Naive thymus-derived CD4-positive, alpha-beta T cell (primary cell): ENCODE measurements around the gene RHBDD1. TPM values are rescaled to one million over a fixed set of nuclear protein-coding genes. Genes with fewer than 3 reads are reported as not detected.

ENCODE experiments used
- ATAC-seq: fragments of 150-1000 bp; cut with Tn5 transposase; 2 replicates; pipeline ENCODE4 v1.10.0; 2021; ENCODE audit warnings: mild to moderate bottlenecking, moderate library complexity
- CTCF ChIA-PET: fragments of 350-600 bp; sonication (Branson Sonifier 250); formaldehyde crosslinking; loops from one replicate; lab custom pipeline; 2021; ENCODE audit warnings: antibody characterized with exemption; lab: Charles Lee
- POLR2A ChIA-PET: fragments of 350-600 bp; sonication (Branson Sonifier 250); formaldehyde crosslinking; loops from one replicate; lab custom pipeline; 2021; ENCODE audit warnings: antibody characterized with exemption, inconsistent platforms; lab: Charles Lee
- DNase-seq, 9 donors: peaks; one replicate each; pipeline versions ENCODE4 v3.0.0 to v3.0.0-alpha.2; 2020 to 2022; ENCODE audit warnings: mixed read lengths in 1 of 9
- H3K27ac ChIP-seq: one replicate; pipeline ENCODE4 v1.7.0; 2013; ENCODE audit warnings: mild to moderate bottlenecking, low read depth, low read length, moderate library complexity
- H3K27me3 ChIP-seq, 2 donors: one replicate each; pipeline ENCODE4 v1.7.0; 2013; ENCODE audit warnings: low read length in 2 of 2, mild to moderate bottlenecking in 2 of 2, moderate library complexity in 2 of 2; ENCODE audit not compliant: control insufficient read depth in 2 of 2, insufficient read depth in 2 of 2
- H3K36me3 ChIP-seq, 3 experiments: 1 replicate in 2 of 3; 2 replicates in 1 of 3; pipeline ENCODE4 v1.7.0; 2013; ENCODE audit warnings: low read length in 3 of 3, mild to moderate bottlenecking in 3 of 3, moderate library complexity in 1 of 3; ENCODE audit not compliant: insufficient read depth in 3 of 3, control insufficient read depth in 2 of 3
- H3K4me1 ChIP-seq, 2 donors: one replicate each; pipeline ENCODE4 v1.7.0; 2013; ENCODE audit warnings: low read length in 2 of 2, mild to moderate bottlenecking in 2 of 2, moderate library complexity in 1 of 2; ENCODE audit not compliant: control insufficient read depth in 2 of 2, insufficient read depth in 2 of 2
- H3K4me3 ChIP-seq: 2 replicates; pipeline ENCODE4 v1.7.0; 2013; ENCODE audit warnings: mild to moderate bottlenecking, low read length
- H3K9me3 ChIP-seq, 3 experiments: 1 replicate in 2 of 3; 2 replicates in 1 of 3; pipeline ENCODE4 v1.7.0; 2013; ENCODE audit warnings: low read length in 3 of 3; ENCODE audit not compliant: control insufficient read depth in 2 of 3
- H3K27ac Mint-ChIP-seq, 9 donors: one replicate each; pipeline ENCODE4 v1.8.0; 2020 to 2022; ENCODE audit warnings: mixed read lengths in 9 of 9, mild to moderate bottlenecking in 8 of 9, moderate library complexity in 5 of 9, inconsistent platforms in 2 of 9
- H3K27me3 Mint-ChIP-seq, 5 donors: one replicate each; pipeline ENCODE4 v1.8.0; 2021 to 2022; ENCODE audit warnings: mixed read lengths in 5 of 5, mild to moderate bottlenecking in 1 of 5
- H3K36me3 Mint-ChIP-seq, 5 donors: one replicate each; pipeline ENCODE4 v1.8.0; 2020 to 2022; ENCODE audit warnings: mixed read lengths in 5 of 5, mild to moderate bottlenecking in 3 of 5, inconsistent platforms in 1 of 5
- H3K4me1 Mint-ChIP-seq, 7 donors: one replicate each; pipeline ENCODE4 v1.8.0; 2020 to 2022; ENCODE audit warnings: mixed read lengths in 7 of 7, mild to moderate bottlenecking in 3 of 7, inconsistent platforms in 1 of 7
- H3K4me3 Mint-ChIP-seq, 10 donors: one replicate each; pipeline ENCODE4 v1.8.0; 2020 to 2022; ENCODE audit warnings: mild to moderate bottlenecking in 10 of 10, mixed read lengths in 10 of 10, moderate library complexity in 6 of 10, inconsistent platforms in 2 of 10
- H3K9me3 Mint-ChIP-seq, 11 donors: one replicate each; pipeline ENCODE4 v1.8.0; 2020 to 2022; ENCODE audit warnings: mixed read lengths in 11 of 11, mild to moderate bottlenecking in 4 of 11, inconsistent platforms in 1 of 11, moderate library complexity in 1 of 11
- intact Hi-C, 2 donors: fragments of 100-400 bp; cut with micrococcal nuclease; formaldehyde crosslinking; loops; one replicate each; pipeline ENCODE4 v1.15.1; 2023
- polyA plus RNA-seq, 2 donors: library from polyadenylated mRNA; unstranded; fragments of 300-500 nt; fragmentation: Illumina TruSeq; gene quantifications; one replicate each; pipeline ENCODE4 v1.2.3, GENCODE V29; 2021
- total RNA-seq, 6 experiments: library from RNA in 5 of 6; stranded (reverse) in 5 of 6; gene quantifications; 1 replicate in 5 of 6; 2 replicates in 1 of 6; pipeline ENCODE4 v1.2.3 and lab custom pipeline; 2021 to 2026

The RHBDD1 gene
- total and polyA plus RNA-seq, 7 experiments from 2014 or later: 21.2 to 70.8 (median 48.3) TPM

DNA sequence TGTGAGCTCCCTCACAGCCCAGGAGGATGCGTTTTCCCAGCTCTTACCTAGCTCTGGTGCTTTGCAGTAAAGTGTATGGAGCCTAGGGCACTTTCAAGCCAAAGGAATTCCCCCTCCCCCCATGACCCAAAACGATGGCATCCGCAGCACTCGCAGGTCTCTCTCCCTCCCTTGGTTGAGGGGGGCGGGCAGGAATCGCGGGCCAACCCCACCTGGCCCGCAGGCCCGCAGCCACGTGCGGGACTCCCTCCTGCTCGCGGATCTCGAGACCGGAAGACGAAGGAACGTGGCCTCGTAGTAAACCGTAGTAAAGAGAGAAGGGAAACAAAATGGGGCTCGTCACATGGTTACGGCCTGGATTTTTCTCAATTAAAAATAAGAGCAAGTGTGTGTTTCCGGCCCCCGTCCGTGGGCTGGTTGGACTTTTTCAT is 44.8 kb upstream of the RHBDD1 start:
- peak overlapping the region; percentile 99 to 100 (median 99) for H3K27ac Mint-ChIP-seq
- peak overlapping the region; percentile 97 for H3K27ac ChIP-seq
- no peaks in the 10 kb centered on the region for H3K9me3 ChIP-seq
- H3K4me1 Mint-ChIP-seq: peaks cover 5 to 56% (median 41%) of the 10 kb centered on the region in 7 donors
- no peaks in the 10 kb centered on the region for H3K36me3 ChIP-seq
- peaks cover 0 to 15% (median 0%) of the 10 kb centered on the region in 5 donors for H3K36me3 Mint-ChIP-seq
- DNase-seq: peak in 3 of 9 donors; percentile 82 to 90 (median 89)
- intact Hi-C loops: loop anchor here (1.0 to 5.0 kb wide), 8 partner anchors 8 to 1844 kb away; partner anchors contain the start of genes IRS1 (in 2 of the 2), MFF (in 2 of the 2), RHBDD1 (in 2 of the 2) and AGFG1 (in 1 of the 2)
- H3K9me3 Mint-ChIP-seq: no peaks in the 10 kb centered on the region
- H3K4me3 Mint-ChIP-seq: peak overlapping the region; percentile 92 to 99 (median 97)
- ChIA-PET CTCF (interaction anchor here (1.0 kb wide), 1 partner anchor 11 kb away, joined by 3 read pairs; no protein-coding TSS in a partner anchor), POLR2A (interaction anchor here (1.0 to 3.8 kb wide), 6 partner anchors 9 to 61 kb away, joined by 4 to 28 read pairs (median 6); partner anchors contain the start of genes IRS1 and RHBDD1)
- H3K4me3 ChIP-seq: peak overlapping the region; percentile 79
- H3K27me3 Mint-ChIP-seq: no peaks in the 10 kb centered on the region
- ATAC-seq: peak; percentile 77
- H3K4me1 ChIP-seq: peaks cover 8 to 12% of the 10 kb centered on the region in 2 donors
- H3K27me3 ChIP-seq: no peaks in the 10 kb centered on the region

DNA sequence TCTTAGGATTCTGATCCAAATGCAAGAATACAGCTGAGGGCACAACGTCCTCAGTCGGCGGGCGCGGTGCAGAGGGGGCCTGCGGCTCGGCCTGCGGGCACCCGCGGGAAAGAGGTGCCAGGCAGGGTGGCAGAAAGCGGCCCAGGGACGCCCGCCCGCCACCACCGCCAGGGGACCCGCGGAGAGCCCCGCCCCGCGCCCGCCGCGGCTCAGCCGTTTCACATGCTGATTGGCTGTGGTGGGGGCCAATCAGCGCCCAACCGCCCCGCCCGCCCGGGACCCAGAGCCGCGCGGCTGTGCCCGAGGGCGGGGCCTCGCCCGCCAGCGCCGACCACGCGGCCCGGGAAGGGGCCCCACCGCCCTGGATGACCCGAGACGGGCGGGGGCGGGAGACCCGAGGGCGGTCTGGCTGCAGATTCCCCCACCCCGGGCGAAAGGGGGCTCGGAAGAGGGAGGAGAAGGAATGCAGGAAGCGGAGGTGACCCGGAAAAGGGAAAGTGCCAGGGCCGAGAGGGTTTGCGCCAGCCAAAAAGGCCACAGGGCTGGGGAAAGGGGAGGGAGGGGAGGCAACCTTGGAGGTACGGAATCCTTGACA is 44.3 kb upstream of the RHBDD1 start:
- Mint-ChIP-seq H3K9me3 (no peaks in the 10 kb centered on the region), H3K27ac (peak overlapping the region; percentile 99 to 100 (median 99)), H3K4me3 (peak overlapping the region; percentile 92 to 99 (median 97)), H3K27me3 (no peaks in the 10 kb centered on the region), H3K4me1 (peaks cover 5 to 61% (median 41%) of the 10 kb centered on the region in 7 donors), H3K36me3 (peaks cover 0 to 17% (median 0%) of the 10 kb centered on the region in 5 donors)
- Histone ChIP-seq H3K27me3 (no peaks in the 10 kb centered on the region), H3K4me1 (peaks cover 8 to 12% of the 10 kb centered on the region in 2 donors), H3K4me3 (peak overlapping the region; percentile 79), H3K36me3 (no peaks in the 10 kb centered on the region), H3K27ac (peak overlapping the region; percentile 97), H3K9me3 (no peaks in the 10 kb centered on the region)
- ChIA-PET CTCF (interaction anchor here (1.0 kb wide), 1 partner anchor 11 kb away, joined by 3 read pairs; no protein-coding TSS in a partner anchor), POLR2A (interaction anchor here (1.0 to 3.8 kb wide), 5 partner anchors 9 to 61 kb away, joined by 4 to 28 read pairs (median 8); partner anchors contain the start of genes IRS1 and RHBDD1)
- DNase-seq (peak; percentile 88 to 96 (median 94)), ATAC-seq (peak; percentile 97)
- intact Hi-C loops: loop anchor here (1.0 to 5.0 kb wide), 8 partner anchors 8 to 1844 kb away; partner anchors contain the start of genes IRS1 (in 2 of the 2), MFF (in 2 of the 2), RHBDD1 (in 2 of the 2) and AGFG1 (in 1 of the 2)

DNA sequence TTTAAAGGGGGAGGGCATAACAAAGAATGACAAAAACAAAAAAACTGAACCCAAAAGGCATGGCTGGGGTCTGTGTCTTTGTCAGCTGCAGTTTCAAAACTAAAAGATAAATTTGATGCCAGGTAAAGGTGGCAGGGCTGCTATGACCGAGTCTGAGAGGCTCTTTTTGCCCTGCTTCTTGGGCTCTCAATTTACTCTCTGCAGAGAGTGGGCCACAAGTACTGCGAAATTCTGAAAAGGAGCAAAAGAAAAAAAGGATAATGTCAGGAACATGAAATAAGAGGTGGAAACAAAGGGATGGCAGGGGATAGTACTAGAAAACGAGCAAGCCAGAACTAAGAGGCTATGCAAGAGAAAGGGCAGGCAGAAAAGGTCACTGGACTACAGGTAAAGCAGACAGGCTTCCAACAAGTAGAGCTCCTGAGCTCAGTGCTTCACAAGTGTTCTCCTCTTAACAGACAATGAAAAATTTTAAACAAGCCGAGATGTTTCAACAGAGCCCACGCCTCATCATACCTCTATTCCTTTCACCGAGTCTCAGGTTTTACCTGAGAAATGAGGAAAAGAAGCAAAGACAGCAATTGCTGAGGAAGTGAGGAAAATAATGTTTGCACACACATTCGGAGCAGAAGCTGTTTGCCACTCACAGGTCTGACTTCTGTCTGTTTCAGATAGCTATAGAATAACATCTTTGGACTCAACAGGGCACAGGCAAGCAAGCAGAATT is 43.5 kb upstream of the RHBDD1 start:
- CTCF ChIA-PET: interaction anchor here (1.0 kb wide), 1 partner anchor 10 kb away, joined by 3 read pairs; no protein-coding TSS in a partner anchor
- ATAC-seq (no peak), DNase-seq (no peak)
- intact Hi-C loops: loop anchor here (5.0 kb wide), 3 partner anchors 75 to 1845 kb away; partner anchors contain the start of gene AGFG1 (in 1 of the 2)
- no peaks in the 10 kb centered on the region for H3K9me3 Mint-ChIP-seq
- peak overlapping the region; percentile 79 for H3K4me3 ChIP-seq
- no peaks in the 10 kb centered on the region for H3K9me3 ChIP-seq
- H3K4me1 ChIP-seq: peaks cover 8 to 12% of the 10 kb centered on the region in 2 donors
- peak overlapping the region; percentile 97 for H3K27ac ChIP-seq
- peak overlapping the region; percentile 50 to 100 (median 92) for H3K27ac Mint-ChIP-seq
- peaks cover 5 to 63% (median 41%) of the 10 kb centered on the region in 7 donors for H3K4me1 Mint-ChIP-seq
- POLR2A ChIA-PET: interaction anchor here (0.7 to 0.9 kb wide), 2 partner anchors 48 to 1778 kb away, joined by 3 to 4 read pairs; no protein-coding TSS in a partner anchor
- H3K27me3 ChIP-seq: no peaks in the 10 kb centered on the region
- H3K27me3 Mint-ChIP-seq: peaks cover 0 to 1% (median 0%) of the 10 kb centered on the region in 5 donors
- peak overlapping the region; percentile 69 to 99 (median 81) for H3K4me3 Mint-ChIP-seq
- H3K36me3 ChIP-seq: no peaks in the 10 kb centered on the region
- peaks cover 0 to 11% (median 0%) of the 10 kb centered on the region in 5 donors for H3K36me3 Mint-ChIP-seq

DNA sequence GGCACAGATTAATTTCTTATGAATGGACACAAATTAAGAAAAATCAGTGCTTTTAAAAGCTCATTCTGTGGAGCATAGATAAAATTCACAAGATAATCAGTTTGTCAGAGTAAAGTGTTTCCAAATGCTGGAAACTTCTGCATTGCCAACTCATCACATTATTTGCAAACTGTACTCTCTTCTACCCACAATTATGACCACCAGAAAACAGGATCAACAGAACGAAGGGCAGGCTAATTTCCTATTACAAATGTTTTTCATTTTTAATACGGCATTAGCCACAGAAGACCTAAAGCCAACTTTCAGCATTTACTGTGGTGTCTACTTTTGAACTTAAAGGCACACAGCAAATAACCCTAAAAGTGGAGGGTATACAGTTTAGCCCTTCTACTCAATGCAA is 42.2 kb upstream of the RHBDD1 start:
- intact Hi-C loops: loop anchor here (5.0 kb wide), 3 partner anchors 76 to 1846 kb away; partner anchors contain the start of gene AGFG1 (in 1 of the 2)
- no peaks in the 10 kb centered on the region for H3K27me3 ChIP-seq
- Mint-ChIP-seq H3K4me3 (peak overlapping the region in 1 of 10 donors; percentile 18), H3K9me3 (no peaks in the 10 kb centered on the region), H3K36me3 (peaks cover 0 to 6% (median 0%) of the 10 kb centered on the region in 5 donors), H3K27ac (peak overlapping the region in 5 of 9 donors; percentile 6 to 99 (median 70)), H3K4me1 (peaks cover 5 to 60% (median 37%) of the 10 kb centered on the region in 7 donors), H3K27me3 (peaks cover 0 to 2% (median 0%) of the 10 kb centered on the region in 5 donors)
- POLR2A ChIA-PET: interaction anchor here (0.7 kb wide), 1 partner anchor 143 kb away, joined by 3 read pairs; no protein-coding TSS in a partner anchor
- no peak overlapping the region for H3K4me3 ChIP-seq
- peaks cover 8 to 12% of the 10 kb centered on the region in 2 donors for H3K4me1 ChIP-seq
- no peak for DNase-seq
- H3K9me3 ChIP-seq: no peaks in the 10 kb centered on the region
- H3K36me3 ChIP-seq: peaks cover 0 to 1% (median 0%) of the 10 kb centered on the region in 3 experiments
- no peak overlapping the region for H3K27ac ChIP-seq
- CTCF ChIA-PET: no interaction called here
- no peak for ATAC-seq

DNA sequence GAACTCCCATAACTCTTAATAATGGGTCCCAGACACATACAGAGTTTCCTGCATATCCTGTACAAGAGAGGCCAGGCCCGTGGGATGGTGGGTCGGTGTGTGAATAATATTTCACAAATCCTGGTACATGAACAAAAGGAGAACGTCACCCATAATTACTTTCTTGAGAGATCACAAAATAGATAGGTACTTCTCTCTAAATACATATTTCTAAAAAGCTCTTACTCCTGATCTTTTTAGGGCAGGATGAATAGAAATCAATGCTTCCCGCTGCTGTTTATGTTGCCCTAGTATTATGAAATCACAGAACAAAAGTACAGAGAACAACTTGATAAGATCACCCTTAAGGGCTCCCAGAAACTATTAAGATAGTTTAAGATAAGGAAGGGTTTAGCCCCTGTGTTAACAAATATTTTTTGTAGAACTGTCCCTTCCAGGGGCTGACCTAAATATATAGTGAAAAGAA is 41.6 kb upstream of the RHBDD1 start:
- no peak for ATAC-seq
- H3K27ac Mint-ChIP-seq: peak overlapping the region in 5 of 9 donors; percentile 33 to 87 (median 74)

More for the DNA sequence above, 41.6 kb upstream of the RHBDD1 start:
- Mint-ChIP-seq H3K4me1 (peaks cover 5 to 55% (median 37%) of the 10 kb centered on the region in 7 donors), H3K4me3 (peak overlapping the region in 4 of 10 donors; percentile 18 to 39 (median 36)), H3K27me3 (peaks cover 0 to 2% (median 0%) of the 10 kb centered on the region in 5 donors), H3K36me3 (peaks cover 0 to 6% (median 0%) of the 10 kb centered on the region in 5 donors), H3K9me3 (no peaks in the 10 kb centered on the region)
- no peaks in the 10 kb centered on the region for H3K9me3 ChIP-seq
- peaks cover 8 to 12% of the 10 kb centered on the region in 2 donors for H3K4me1 ChIP-seq
- ChIA-PET CTCF (no interaction called here), POLR2A (interaction anchor here (0.7 to 0.8 kb wide), 2 partner anchors 42 to 144 kb away, joined by 3 read pairs; partner anchors contain the start of gene RHBDD1)
- no peaks in the 10 kb centered on the region for H3K27me3 ChIP-seq
- peaks cover 0 to 7% (median 0%) of the 10 kb centered on the region in 3 experiments for H3K36me3 ChIP-seq
- intact Hi-C loops: loop anchor here (5.0 kb wide), 3 partner anchors 77 to 1847 kb away; partner anchors contain the start of gene AGFG1 (in 1 of the 2)
- no peak overlapping the region for H3K4me3 ChIP-seq
- DNase-seq: no peak
- no peak overlapping the region for H3K27ac ChIP-seq
